ENCODE data around the gene LDB3.

Gene LDB3, protein sequence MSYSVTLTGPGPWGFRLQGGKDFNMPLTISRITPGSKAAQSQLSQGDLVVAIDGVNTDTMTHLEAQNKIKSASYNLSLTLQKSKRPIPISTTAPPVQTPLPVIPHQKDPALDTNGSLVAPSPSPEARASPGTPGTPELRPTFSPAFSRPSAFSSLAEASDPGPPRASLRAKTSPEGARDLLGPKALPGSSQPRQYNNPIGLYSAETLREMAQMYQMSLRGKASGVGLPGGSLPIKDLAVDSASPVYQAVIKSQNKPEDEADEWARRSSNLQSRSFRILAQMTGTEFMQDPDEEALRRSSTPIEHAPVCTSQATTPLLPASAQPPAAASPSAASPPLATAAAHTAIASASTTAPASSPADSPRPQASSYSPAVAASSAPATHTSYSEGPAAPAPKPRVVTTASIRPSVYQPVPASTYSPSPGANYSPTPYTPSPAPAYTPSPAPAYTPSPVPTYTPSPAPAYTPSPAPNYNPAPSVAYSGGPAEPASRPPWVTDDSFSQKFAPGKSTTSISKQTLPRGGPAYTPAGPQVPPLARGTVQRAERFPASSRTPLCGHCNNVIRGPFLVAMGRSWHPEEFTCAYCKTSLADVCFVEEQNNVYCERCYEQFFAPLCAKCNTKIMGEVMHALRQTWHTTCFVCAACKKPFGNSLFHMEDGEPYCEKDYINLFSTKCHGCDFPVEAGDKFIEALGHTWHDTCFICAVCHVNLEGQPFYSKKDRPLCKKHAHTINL

GRCh38 chr10:86668297-86669165 is at the start of gene LDB3:
TSS of gene LDB3 (plus strand) at chr10:86668511. CDS start at chr10:86668692, 181 bp downstream.
- Histone ChIP-seq H3K27me3 (ENCODE audit: control insufficient read depth in 5 of 5, insufficient read depth in 4 of 5, low read length in 5 of 5) (peaks cover 0 to 14% (median 0%) of the 10 kb centered on the region in 5 donors), H3K9ac (ENCODE audit: low read length in 5 of 5) (no peak within 1 kb of the TSS), H3K9me3 (ENCODE audit: control insufficient read depth in 5 of 5, low read length in 5 of 5) (no peaks in the 10 kb centered on the region), H3K27ac (ENCODE audit: low read depth, low read length) (no peak within 1 kb of the TSS), H3K36me3 (ENCODE audit: control insufficient read depth in 5 of 5, insufficient read depth in 5 of 5, low read length in 5 of 5) (no peaks in the 10 kb centered on the region), H3K4me1 (ENCODE audit: control insufficient read depth in 5 of 5, insufficient read depth in 5 of 5, low read length in 5 of 5) (peaks cover 4 to 48% (median 37%) of the 10 kb centered on the region in 5 donors), H3K4me3 (ENCODE audit: low read depth in 1 of 5, low read length in 5 of 5) (no peak within 1 kb of the TSS)

- Histone ChIP-seq H3K27me3 (ENCODE audit: control insufficient read depth in 5 of 5, insufficient read depth in 4 of 5, low read length in 5 of 5) (peaks cover 0 to 12% (median 4%) of the 10 kb centered on the region in 5 donors), H3K9ac (ENCODE audit: low read length in 5 of 5) (no peak overlapping the region), H3K9me3 (ENCODE audit: control insufficient read depth in 5 of 5, low read length in 5 of 5) (no peaks in the 10 kb centered on the region), H3K27ac (ENCODE audit: low read depth, low read length) (no peak overlapping the region), H3K36me3 (ENCODE audit: control insufficient read depth in 5 of 5, insufficient read depth in 5 of 5, low read length in 5 of 5) (no peaks in the 10 kb centered on the region), H3K4me1 (ENCODE audit: control insufficient read depth in 5 of 5, insufficient read depth in 5 of 5, low read length in 5 of 5) (peaks cover 0 to 13% (median 10%) of the 10 kb centered on the region in 5 donors), H3K4me3 (ENCODE audit: low read depth in 1 of 5, low read length in 5 of 5) (no peak overlapping the region)
Observed at GRCh38 chr10:86628311-86628710, 40.0 kb upstream of the LDB3 start.

GRCh38 chr10:86630079-86630478 is 38.2 kb upstream of the LDB3 start:
- Histone ChIP-seq H3K4me1 (ENCODE audit: control insufficient read depth in 5 of 5, insufficient read depth in 5 of 5, low read length in 5 of 5) (peaks cover 0 to 16% (median 10%) of the 10 kb centered on the region in 5 donors), H3K27me3 (ENCODE audit: control insufficient read depth in 5 of 5, insufficient read depth in 4 of 5, low read length in 5 of 5) (peaks cover 0 to 12% (median 4%) of the 10 kb centered on the region in 5 donors), H3K27ac (ENCODE audit: low read depth, low read length) (no peak overlapping the region), H3K9me3 (ENCODE audit: control insufficient read depth in 5 of 5, low read length in 5 of 5) (no peaks in the 10 kb centered on the region), H3K36me3 (ENCODE audit: control insufficient read depth in 5 of 5, insufficient read depth in 5 of 5, low read length in 5 of 5) (no peaks in the 10 kb centered on the region), H3K9ac (ENCODE audit: low read length in 5 of 5) (no peak overlapping the region), H3K4me3 (ENCODE audit: low read depth in 1 of 5, low read length in 5 of 5) (no peak overlapping the region)

- Histone ChIP-seq H3K4me3 (ENCODE audit: low read depth in 1 of 5, low read length in 5 of 5) (peak overlapping the region; percentile 48 to 68 (median 54)), H3K36me3 (ENCODE audit: control insufficient read depth in 5 of 5, insufficient read depth in 5 of 5, low read length in 5 of 5) (no peaks in the 10 kb centered on the region), H3K4me1 (ENCODE audit: control insufficient read depth in 5 of 5, insufficient read depth in 5 of 5, low read length in 5 of 5) (peaks cover 0 to 19% (median 10%) of the 10 kb centered on the region in 5 donors), H3K9me3 (ENCODE audit: control insufficient read depth in 5 of 5, low read length in 5 of 5) (no peaks in the 10 kb centered on the region), H3K27ac (ENCODE audit: low read depth, low read length) (no peak overlapping the region), H3K27me3 (ENCODE audit: control insufficient read depth in 5 of 5, insufficient read depth in 4 of 5, low read length in 5 of 5) (peaks cover 0 to 12% (median 4%) of the 10 kb centered on the region in 5 donors), H3K9ac (ENCODE audit: low read length in 5 of 5) (peak overlapping the region in 4 of 5 donors; percentile 26 to 77 (median 55))
Observed at GRCh38 chr10:86632009-86632800, 36.1 kb upstream of the LDB3 start.

- Histone ChIP-seq H3K9me3 (ENCODE audit: control insufficient read depth in 5 of 5, low read length in 5 of 5) (no peaks in the 10 kb centered on the region), H3K4me3 (ENCODE audit: low read depth in 1 of 5, low read length in 5 of 5) (no peak overlapping the region), H3K9ac (ENCODE audit: low read length in 5 of 5) (no peak overlapping the region), H3K36me3 (ENCODE audit: control insufficient read depth in 5 of 5, insufficient read depth in 5 of 5, low read length in 5 of 5) (no peaks in the 10 kb centered on the region), H3K27me3 (ENCODE audit: control insufficient read depth in 5 of 5, insufficient read depth in 4 of 5, low read length in 5 of 5) (peaks cover 0 to 12% (median 4%) of the 10 kb centered on the region in 5 donors), H3K27ac (ENCODE audit: low read depth, low read length) (no peak overlapping the region), H3K4me1 (ENCODE audit: control insufficient read depth in 5 of 5, insufficient read depth in 5 of 5, low read length in 5 of 5) (peaks cover 0 to 19% (median 10%) of the 10 kb centered on the region in 5 donors)
Observed at GRCh38 chr10:86632951-86633350, 35.4 kb upstream of the LDB3 start.

GRCh38 chr10:86635402-86635801 is 32.9 kb upstream of the LDB3 start:
- H3K27ac ChIP-seq (ENCODE audit: low read depth, low read length), result no peak overlapping the region
- H3K4me1 ChIP-seq (ENCODE audit: control insufficient read depth in 5 of 5, insufficient read depth in 5 of 5, low read length in 5 of 5), result peaks cover 0 to 19% (median 10%) of the 10 kb centered on the region in 5 donors
- peaks cover 0 to 12% (median 4%) of the 10 kb centered on the region in 5 donors for H3K27me3 ChIP-seq (ENCODE audit: control insufficient read depth in 5 of 5, insufficient read depth in 4 of 5, low read length in 5 of 5)
- H3K9ac ChIP-seq (ENCODE audit: low read length in 5 of 5), result no peak overlapping the region
- H3K4me3 ChIP-seq (ENCODE audit: low read depth in 1 of 5, low read length in 5 of 5), result no peak overlapping the region
- H3K36me3 ChIP-seq (ENCODE audit: control insufficient read depth in 5 of 5, insufficient read depth in 5 of 5, low read length in 5 of 5), result no peaks in the 10 kb centered on the region
- no peaks in the 10 kb centered on the region for H3K9me3 ChIP-seq (ENCODE audit: control insufficient read depth in 5 of 5, low read length in 5 of 5)

- peaks cover 0 to 19% (median 10%) of the 10 kb centered on the region in 5 donors for H3K4me1 ChIP-seq (ENCODE audit: control insufficient read depth in 5 of 5, insufficient read depth in 5 of 5, low read length in 5 of 5)
- H3K36me3 ChIP-seq (ENCODE audit: control insufficient read depth in 5 of 5, insufficient read depth in 5 of 5, low read length in 5 of 5), result no peaks in the 10 kb centered on the region
- no peaks in the 10 kb centered on the region for H3K9me3 ChIP-seq (ENCODE audit: control insufficient read depth in 5 of 5, low read length in 5 of 5)
- H3K27ac ChIP-seq (ENCODE audit: low read depth, low read length), result no peak overlapping the region
- peaks cover 0 to 12% (median 4%) of the 10 kb centered on the region in 5 donors for H3K27me3 ChIP-seq (ENCODE audit: control insufficient read depth in 5 of 5, insufficient read depth in 4 of 5, low read length in 5 of 5)
- H3K9ac ChIP-seq (ENCODE audit: low read length in 5 of 5), result no peak overlapping the region
- H3K4me3 ChIP-seq (ENCODE audit: low read depth in 1 of 5, low read length in 5 of 5), result no peak overlapping the region
Observed at GRCh38 chr10:86636311-86636710, 32.0 kb upstream of the LDB3 start.

GRCh38 chr10:86642021-86642420 is 26.3 kb upstream of the LDB3 start:
- H3K9me3 ChIP-seq (ENCODE audit: control insufficient read depth in 5 of 5, low read length in 5 of 5), result no peaks in the 10 kb centered on the region
- no peak overlapping the region for H3K27ac ChIP-seq (ENCODE audit: low read depth, low read length)
- H3K9ac ChIP-seq (ENCODE audit: low read length in 5 of 5), result no peak overlapping the region
- H3K4me1 ChIP-seq (ENCODE audit: control insufficient read depth in 5 of 5, insufficient read depth in 5 of 5, low read length in 5 of 5), result peaks cover 0 to 9% (median 4%) of the 10 kb centered on the region in 5 donors
- H3K36me3 ChIP-seq (ENCODE audit: control insufficient read depth in 5 of 5, insufficient read depth in 5 of 5, low read length in 5 of 5), result no peaks in the 10 kb centered on the region
- no peaks in the 10 kb centered on the region for H3K27me3 ChIP-seq (ENCODE audit: control insufficient read depth in 5 of 5, insufficient read depth in 4 of 5, low read length in 5 of 5)
- no peak overlapping the region for H3K4me3 ChIP-seq (ENCODE audit: low read depth in 1 of 5, low read length in 5 of 5)

DNA sequence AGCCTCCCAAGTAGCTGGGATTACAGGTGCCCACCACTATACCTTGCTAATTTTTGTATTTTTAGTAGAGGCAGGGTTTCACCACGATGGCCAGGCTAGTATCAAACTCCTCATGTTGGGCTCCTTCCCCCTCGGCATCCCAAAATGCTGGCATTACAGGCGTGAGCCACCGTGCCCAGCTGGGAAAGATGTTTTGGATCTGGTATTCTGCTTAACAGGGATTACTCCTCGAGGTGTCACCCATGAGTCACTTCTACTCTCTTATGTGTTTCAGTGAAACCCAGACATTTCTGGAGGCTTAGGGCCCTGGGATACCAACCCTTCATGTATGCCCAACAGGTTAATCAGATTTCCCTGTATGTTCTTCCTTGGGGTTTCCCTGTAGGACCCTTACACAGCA is 25.8 kb upstream of the LDB3 start:
- no peaks in the 10 kb centered on the region for H3K27me3 ChIP-seq (ENCODE audit: control insufficient read depth in 5 of 5, insufficient read depth in 4 of 5, low read length in 5 of 5)
- no peaks in the 10 kb centered on the region for H3K9me3 ChIP-seq (ENCODE audit: control insufficient read depth in 5 of 5, low read length in 5 of 5)
- H3K36me3 ChIP-seq (ENCODE audit: control insufficient read depth in 5 of 5, insufficient read depth in 5 of 5, low read length in 5 of 5), result no peaks in the 10 kb centered on the region
- no peak overlapping the region for H3K9ac ChIP-seq (ENCODE audit: low read length in 5 of 5)
- peaks cover 0 to 9% (median 4%) of the 10 kb centered on the region in 5 donors for H3K4me1 ChIP-seq (ENCODE audit: control insufficient read depth in 5 of 5, insufficient read depth in 5 of 5, low read length in 5 of 5)
- no peak overlapping the region for H3K27ac ChIP-seq (ENCODE audit: low read depth, low read length)
- no peak overlapping the region for H3K4me3 ChIP-seq (ENCODE audit: low read depth in 1 of 5, low read length in 5 of 5)

Data from subcutaneous abdominal adipose tissue (tissue), 5 donors.